HCT116 (cell line): ENCODE data around the gene ZNF592. TPM values are rescaled to one million over a fixed set of nuclear protein-coding genes. Genes with fewer than 3 reads are reported as not detected.

Source experiments
- ATAC-seq: fragments of 200-7000 bp; cut with Tn5 transposase; 2 replicates; pipeline ENCODE4 v1.9.1; 2020; ENCODE audit warnings: mild to moderate bottlenecking, moderate library complexity
- BruUV-seq: library from RNA; stranded (reverse); fragments of 400-500 nt; replicated peaks from 2 replicates; lab custom pipeline; 2021; lab: Mats Ljungman, UMichigan
- CTCF ChIA-PET: fragments of 300-600 bp; sonication (Branson Sonifier 250); formaldehyde crosslinking; loops from one replicate; lab custom pipeline; 2021; ENCODE audit warnings: antibody characterized with exemption; lab: Charles Lee
- POLR2A ChIA-PET: fragments of 300-600, 350-600 bp; sonication (Branson Sonifier 250); formaldehyde crosslinking; loops from one replicate; lab custom pipeline; 2021; ENCODE audit warnings: antibody characterized with exemption; lab: Charles Lee
- RAD21 ChIA-PET, 2 experiments: fragments of 300-600 bp; sonication (Branson Sonifier 250); formaldehyde crosslinking; loops; one replicate each; lab custom pipeline; 2023; ENCODE audit warnings: low total read pairs in 2 of 2; ENCODE audit not compliant: uncharacterized antibody in 2 of 2, unreplicated experiment in 2 of 2, low non-redundant PET in 1 of 2; lab: Charles Lee
- DNase-seq: peaks from one replicate; pipeline ENCODE4 v3.0.0-alpha.2; 2010; ENCODE audit warnings: low read depth, low spot score
- H2AFZ ChIP-seq: fragments of 200-600 bp; shearing (Covaris generic), sonication (generic); 2 replicates; pipeline ENCODE4 v1.6.1; 2017; ENCODE audit warnings: low read depth, mixed run types, mixed read lengths, antibody characterized with exemption, low read length; ENCODE audit not compliant: poor library complexity, severe bottlenecking
- H3K27ac ChIP-seq: 2 replicates; pipeline ENCODE4 v1.5.1; 2012; ENCODE audit warnings: low read depth, low read length
- H3K27me3 ChIP-seq: fragments of 200-600 bp; sonication (generic); 2 replicates; pipeline ENCODE4 v1.6.1; 2016; ENCODE audit warnings: mixed run types, low read length, mixed read lengths; ENCODE audit not compliant: insufficient read depth
- H3K36me3 ChIP-seq, 2 experiments: fragments of 200-500 bp in 1 of 2; fragments of 200-600 bp in 1 of 2; sonication (Bioruptor generic) in 1 of 2; sonication (generic) in 1 of 2; 2 replicates each; pipeline versions ENCODE4 v1.5.1 to v1.6.1; 2014 to 2016; ENCODE audit warnings: low read length in 2 of 2, inconsistent platforms in 1 of 2, mixed read lengths in 1 of 2, mixed run types in 1 of 2; ENCODE audit not compliant: insufficient read depth in 2 of 2, control insufficient read depth in 1 of 2
- H3K4me1 ChIP-seq, 2 experiments: fragments of 200-600 bp in 1 of 2; sonication (generic) in 1 of 2; 2 replicates each; pipeline versions ENCODE4 v1.5.1 to v1.6.1; 2012 to 2017; ENCODE audit warnings: low read length in 2 of 2, inconsistent platforms in 1 of 2, mild to moderate bottlenecking in 1 of 2, mixed read lengths in 1 of 2, mixed run types in 1 of 2, moderate library complexity in 1 of 2; ENCODE audit not compliant: insufficient read depth in 2 of 2, control insufficient read depth in 1 of 2
- H3K4me2 ChIP-seq: fragments of 200-600 bp; sonication (generic); 2 replicates; pipeline ENCODE4 v1.6.1; 2017; ENCODE audit warnings: mixed run types, low read length, mixed read lengths
- H3K4me3 ChIP-seq, 2 experiments: fragments of 200-600 bp in 1 of 2; sonication (generic) in 1 of 2; replicated peaks in 1 of 2; 2 replicates each; pipeline ENCODE4 v1.5.1; 2011 to 2016; ENCODE audit warnings: low read length in 2 of 2, control low read depth in 1 of 2, low read depth in 1 of 2, mild to moderate bottlenecking in 1 of 2, mixed read lengths in 1 of 2, mixed run types in 1 of 2
- H3K79me2 ChIP-seq: fragments of 200-600 bp; sonication (generic); 2 replicates; pipeline ENCODE4 v1.6.1; 2017; ENCODE audit warnings: mild to moderate bottlenecking, mixed run types, low read length, moderate library complexity, mixed read lengths; ENCODE audit not compliant: insufficient read depth
- H3K9ac ChIP-seq: fragments of 200-600 bp; sonication (generic); 2 replicates; pipeline ENCODE4 v1.6.1; 2016; ENCODE audit warnings: low read length, mixed read lengths
- H3K9me2 ChIP-seq: fragments of 200-600 bp; sonication (generic), shearing (Covaris generic); 2 replicates; pipeline ENCODE4 v1.6.1; 2017; ENCODE audit warnings: mixed run types, mild to moderate bottlenecking, moderate library complexity; ENCODE audit not compliant: insufficient read depth
- H3K9me3 ChIP-seq, 2 experiments: fragments of 200-500 bp in 1 of 2; fragments of 200-600 bp in 1 of 2; sonication (Bioruptor generic) in 1 of 2; sonication (generic) in 1 of 2; 2 replicates each; pipeline ENCODE4 v1.6.1; 2014 to 2017; ENCODE audit warnings: low read length in 2 of 2, mixed read lengths in 2 of 2, inconsistent platforms in 1 of 2, low read depth in 1 of 2, mild to moderate bottlenecking in 1 of 2, mixed run types in 1 of 2, moderate library complexity in 1 of 2; ENCODE audit not compliant: control insufficient read depth in 1 of 2, insufficient read depth in 1 of 2
- H4K20me1 ChIP-seq: fragments of 200-600 bp; sonication (generic), shearing (Covaris generic); 2 replicates; pipeline ENCODE4 v1.6.1; 2017; ENCODE audit warnings: mixed run types, mild to moderate bottlenecking, moderate library complexity; ENCODE audit not compliant: insufficient read depth
- ATF3 ChIP-seq: IDR thresholded peaks from 2 replicates; pipeline ENCODE4 v1.6.1; 2012
- CBX3 ChIP-seq: IDR thresholded peaks from 2 replicates; pipeline ENCODE4 v1.6.1; 2012; ENCODE audit warnings: low read depth
- MAX ChIP-seq: IDR thresholded peaks from 2 replicates; pipeline ENCODE4 v1.6.1; 2012
- ZBTB33 ChIP-seq: IDR thresholded peaks from 2 replicates; pipeline ENCODE4 v1.6.1; 2011; ENCODE audit warnings: mild to moderate bottlenecking, low read length, moderate library complexity; ENCODE audit not compliant: insufficient replicate concordance; ENCODE audit errors: extremely low read depth
- ZNF274 ChIP-seq: fragments of 200-500 bp; sonication (Bioruptor generic); IDR thresholded peaks from 2 replicates; pipeline ENCODE4 v1.6.1; 2014; ENCODE audit warnings: mild to moderate bottlenecking, low read depth, low read length, inconsistent platforms
- intact Hi-C: fragments of 100-400 bp; cut with micrococcal nuclease; formaldehyde crosslinking; loops from 2 replicates; pipeline ENCODE4 v1.10.0; 2022
- total RNA-seq: library from RNA; stranded (reverse); gene quantifications from one replicate; pipeline ENCODE4 v1.2.1, GENCODE V29; 2021; ENCODE audit not compliant: unreplicated experiment

ZNF592 gene
- total RNA-seq, 1 experiment from 2014 or later, result 26.4 TPM

DNA sequence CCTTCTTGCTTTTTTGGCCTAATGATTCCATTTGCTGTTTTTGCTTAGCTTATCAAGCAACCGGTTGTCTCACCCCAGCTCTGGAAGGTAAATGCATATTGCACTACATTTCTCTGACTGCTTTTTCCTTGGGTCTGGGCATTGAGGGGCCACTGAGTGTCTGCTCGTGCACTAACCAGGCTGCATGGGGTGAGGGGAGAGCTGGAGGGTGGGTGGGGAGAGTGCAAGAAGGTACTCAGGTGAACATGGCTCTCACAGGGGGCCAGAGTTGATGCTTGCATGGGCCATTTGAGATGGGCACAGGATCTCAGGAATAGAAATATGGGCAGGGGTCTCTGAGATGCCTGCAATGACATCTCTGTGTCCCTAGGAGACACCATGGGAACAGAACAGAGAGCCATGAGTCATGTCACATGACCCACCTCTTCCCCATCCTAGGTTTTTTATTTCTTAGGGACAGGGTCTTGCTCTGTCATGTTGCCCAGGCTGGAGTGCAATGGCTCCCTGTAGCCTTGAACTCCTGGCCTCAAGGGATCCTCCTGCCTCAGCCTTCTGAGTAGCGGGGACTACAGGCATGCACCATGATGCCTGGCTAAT, 75.0 kb downstream of the ZNF592 start:
- no peaks in the 10 kb centered on the region for H3K79me2 ChIP-seq
- H3K9me3 ChIP-seq, result no peaks in the 10 kb centered on the region
- H3K4me3 ChIP-seq, result no peak overlapping the region
- CTCF ChIA-PET, result interaction anchor here (0.7 to 1.5 kb wide), 2 partner anchors 55 to 105 kb away, joined by 3 to 4 read pairs; no protein-coding TSS in a partner anchor
- H3K9me2 ChIP-seq, result no peaks in the 10 kb centered on the region
- H3K4me2 ChIP-seq, result no peak overlapping the region
- no peak for ATAC-seq
- intact Hi-C loops, result loop anchor here (10.0 kb wide), 1 partner anchor 229 kb away; no protein-coding TSS in a partner anchor
- RAD21 ChIA-PET, result no interaction called here
- H3K27ac ChIP-seq, result no peak overlapping the region
- H3K27me3 ChIP-seq, result no peaks in the 10 kb centered on the region
- H2AFZ ChIP-seq, result no peak overlapping the region
- no peaks in the 10 kb centered on the region for H3K36me3 ChIP-seq
- POLR2A ChIA-PET, result no interaction called here
- TF ChIP-seq ZBTB33 (no peak), ZNF274 (no peak), ATF3 (no peak), MAX (no peak), CBX3 (no peak)
- no peak for DNase-seq
- peaks cover 8 to 23% of the 10 kb centered on the region in 2 experiments; a peak in 3 of 4 replicates for H3K4me1 ChIP-seq
- no peaks in the 10 kb centered on the region for H4K20me1 ChIP-seq
- H3K9ac ChIP-seq, result no peak overlapping the region
- BruUV-seq, result no TSS peak
